NCI-H1417 (cell line): Measurements from ENCODE around the gene CBLN1.
A peak's percentile ranks its signal among the peaks of the same experiment; 100 is the strongest.

Experiments used
- DNase-seq, 3 experiments: peaks; one replicate each; lab custom pipeline; 2025; lab: John Stamatoyannopoulos, UW

The CBLN1 gene

DNA sequence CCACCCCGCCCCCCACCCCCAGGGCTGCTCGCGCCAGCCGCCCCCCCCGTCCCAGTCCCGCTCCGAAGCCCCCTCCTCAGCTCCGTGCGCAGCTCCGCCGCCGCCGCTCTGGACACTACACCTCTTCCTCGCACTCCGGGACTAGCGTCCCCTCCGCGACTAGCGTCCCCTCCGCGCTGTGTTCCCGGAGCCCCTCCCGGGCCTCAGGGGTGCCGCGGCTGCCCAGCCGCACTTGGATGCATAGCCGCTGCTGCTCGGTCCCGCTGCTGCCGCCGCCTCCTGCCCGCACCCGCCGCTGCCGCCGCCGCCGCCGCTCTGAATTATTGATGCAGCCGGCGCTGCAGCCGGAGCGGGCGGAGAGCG, at the start of gene CBLN1:
Gene CBLN1 (minus strand): TSS at position 359 of the 363 bp plus-strand sequence. CDS start 373 bp downstream, outside the sequence.
- no peak for DNase-seq

DNA sequence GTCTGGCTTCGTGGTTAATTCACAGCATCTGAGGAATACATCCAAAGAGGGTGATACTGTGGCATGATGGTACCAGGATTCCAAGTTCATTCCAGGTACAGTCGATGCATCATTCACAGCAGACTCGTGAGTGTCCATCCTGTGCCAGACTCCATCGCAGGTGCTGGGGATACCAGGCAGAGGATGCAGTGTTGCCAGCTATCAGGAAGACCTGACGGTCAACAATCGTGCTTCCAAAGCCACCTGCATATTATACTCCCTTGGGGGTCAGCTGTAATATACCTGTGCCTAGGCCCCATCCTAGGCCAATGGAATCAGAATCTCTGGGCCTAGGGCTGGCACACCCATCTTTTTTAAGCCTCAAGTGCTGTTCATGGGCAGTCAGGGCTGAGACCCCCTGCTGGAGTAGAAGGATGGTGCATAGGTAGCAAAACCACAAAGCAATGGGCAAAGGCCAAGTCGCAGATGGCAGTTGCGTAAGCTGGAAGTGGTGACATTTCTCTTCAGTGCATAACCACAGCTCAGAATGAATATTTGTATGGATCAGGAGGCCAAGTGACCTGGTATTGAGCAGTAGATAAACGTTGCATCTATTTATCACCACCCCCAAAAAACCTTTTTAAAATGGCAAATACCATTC, 49.0 kb upstream of the CBLN1 start:
- DNase-seq, result peak in 1 of 3 experiments; percentile 30

DNA sequence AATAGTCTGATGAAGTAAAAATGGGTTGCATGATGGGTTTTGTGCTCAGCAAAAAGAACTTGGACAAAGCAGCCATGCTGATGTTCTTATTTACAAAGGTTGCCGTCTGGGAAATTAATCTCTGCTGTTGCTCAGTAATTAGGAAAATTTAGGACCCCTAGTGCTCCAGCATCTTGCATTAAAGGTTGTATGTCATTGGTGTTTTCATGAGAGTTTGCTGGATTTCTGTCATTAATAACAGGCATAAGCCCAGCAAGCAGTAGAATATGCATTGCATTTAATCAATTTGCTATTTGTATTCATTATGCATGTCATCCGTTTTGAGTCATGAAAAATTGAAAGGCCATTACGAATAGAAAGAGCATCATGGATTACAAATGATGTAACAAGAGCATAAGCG, 46.7 kb upstream of the CBLN1 start:
- no peak for DNase-seq

DNA sequence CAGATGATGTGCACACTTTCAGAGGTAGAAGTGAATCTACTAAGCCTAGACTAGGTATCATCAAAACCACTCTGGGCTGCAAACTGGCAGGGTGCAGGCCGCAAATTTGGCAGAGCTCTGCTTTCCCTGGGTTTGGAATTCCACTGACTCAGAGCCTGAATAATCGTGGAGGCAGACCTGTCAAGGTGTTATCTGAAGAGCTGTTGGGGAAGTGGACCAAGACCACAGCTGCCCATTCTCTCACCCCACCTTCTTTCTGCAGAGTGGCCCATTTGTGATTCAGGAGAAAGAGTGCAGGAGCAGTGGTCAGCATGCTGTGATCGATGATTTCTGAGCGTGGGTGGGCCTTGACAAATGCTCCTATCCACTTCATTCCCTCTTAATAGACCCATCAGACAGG, 45.8 kb upstream of the CBLN1 start:
- DNase-seq, result no peak

DNA sequence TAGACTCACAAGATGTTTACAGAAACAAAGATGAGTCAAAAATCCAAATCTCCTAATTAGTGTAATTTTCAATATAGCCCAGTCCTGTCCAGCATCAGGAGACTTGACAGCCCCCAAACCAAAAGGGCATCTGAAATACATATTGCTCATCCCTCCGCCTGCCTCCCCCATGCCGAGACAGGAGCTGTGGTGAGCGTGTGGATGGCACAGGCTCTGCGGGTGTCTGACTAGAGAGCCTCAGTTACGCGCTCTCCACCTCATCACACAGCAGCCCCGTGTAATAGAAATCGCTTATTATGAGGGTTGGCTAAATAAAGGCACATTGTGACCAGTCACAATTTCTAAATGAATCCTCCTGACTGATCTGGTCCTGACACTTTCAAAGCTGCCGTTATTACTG, 43.1 kb upstream of the CBLN1 start:
- DNase-seq, result no peak

DNA sequence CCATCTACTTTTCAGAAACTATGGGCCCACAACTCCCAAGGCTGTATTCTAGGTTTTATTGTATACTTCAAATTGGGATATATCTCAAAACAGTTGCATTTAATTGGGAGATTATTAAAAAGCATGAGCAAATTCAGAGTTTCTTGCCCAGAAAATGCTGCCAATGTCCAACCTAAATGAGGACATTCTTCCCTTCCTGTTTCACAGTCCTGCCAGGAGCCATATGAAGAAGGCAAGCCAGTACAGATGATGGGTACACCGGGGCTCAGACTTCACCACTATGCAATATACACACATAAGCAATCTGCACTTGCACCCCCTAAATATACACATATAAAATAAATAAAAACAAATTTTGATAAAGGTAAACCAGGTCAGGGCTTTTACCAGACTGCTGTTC, 34.0 kb upstream of the CBLN1 start:
- no peak for DNase-seq

DNA sequence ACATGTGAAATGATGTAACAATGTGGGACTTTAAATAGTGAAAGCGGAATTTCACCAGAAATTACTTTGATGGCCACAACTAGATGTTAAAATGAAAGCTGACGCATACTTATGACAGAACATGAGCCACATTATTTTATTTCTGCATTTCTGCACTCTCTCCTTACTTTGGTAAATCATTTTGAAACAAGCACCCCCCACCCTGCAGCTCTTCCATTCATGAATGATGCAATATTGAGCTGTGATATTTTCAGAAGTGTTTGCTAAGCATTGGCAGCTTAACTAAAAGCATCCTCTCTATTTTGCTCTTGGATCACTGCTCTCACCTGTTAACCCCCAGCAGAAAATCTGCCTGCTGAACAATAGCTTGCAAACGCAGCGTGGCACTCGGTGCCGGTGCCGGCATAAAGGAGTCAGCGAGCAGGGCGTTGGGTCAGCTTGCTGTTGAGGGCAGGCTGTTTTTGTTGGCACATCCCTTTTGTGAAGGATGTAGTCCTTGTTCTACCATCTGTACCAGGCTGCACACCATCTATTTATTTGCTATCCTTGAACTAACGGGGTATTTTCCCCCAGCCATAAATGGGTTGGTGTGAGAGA, 30.8 kb upstream of the CBLN1 start:
- peak; percentile 10 to 48 (median 34) for DNase-seq

DNA sequence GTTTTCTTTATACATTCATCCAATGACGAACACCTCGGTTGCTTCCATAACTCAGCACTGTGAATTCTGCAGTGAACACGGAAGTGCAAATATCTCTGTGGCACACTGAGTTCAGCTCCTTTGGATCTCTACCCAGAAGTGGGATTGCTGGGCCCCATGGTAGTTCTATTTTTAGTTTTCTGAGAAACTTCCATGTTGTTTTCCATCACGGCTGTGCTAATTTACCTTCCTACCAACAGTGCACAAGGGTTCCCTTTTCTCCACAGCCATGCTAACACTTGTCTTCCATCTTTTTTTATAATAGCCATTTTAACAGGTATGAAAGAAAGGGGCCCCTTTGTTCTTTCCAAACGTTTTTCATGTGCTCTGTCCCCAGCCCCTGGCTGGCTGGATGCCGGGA, 30.2 kb upstream of the CBLN1 start:
- no peak for DNase-seq

DNA sequence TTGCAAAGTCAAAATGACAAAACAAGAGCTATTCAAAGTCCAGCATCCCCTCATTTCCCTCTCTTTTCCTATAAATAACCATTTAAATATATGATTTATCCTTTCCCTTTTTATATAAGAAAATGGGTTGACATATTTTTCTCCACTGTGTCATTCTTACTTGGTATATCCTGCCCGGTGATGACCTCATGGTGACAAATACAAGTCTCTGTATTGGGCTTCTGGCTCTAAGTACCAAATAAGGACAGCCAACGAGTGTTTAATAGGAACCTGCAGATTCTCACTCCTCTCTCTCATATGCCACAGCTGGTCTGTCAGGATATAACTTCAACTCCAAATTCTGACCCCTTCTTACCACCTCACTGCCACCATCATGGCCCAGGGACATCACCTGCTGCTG, 25.5 kb upstream of the CBLN1 start:
- DNase-seq, result no peak

DNA sequence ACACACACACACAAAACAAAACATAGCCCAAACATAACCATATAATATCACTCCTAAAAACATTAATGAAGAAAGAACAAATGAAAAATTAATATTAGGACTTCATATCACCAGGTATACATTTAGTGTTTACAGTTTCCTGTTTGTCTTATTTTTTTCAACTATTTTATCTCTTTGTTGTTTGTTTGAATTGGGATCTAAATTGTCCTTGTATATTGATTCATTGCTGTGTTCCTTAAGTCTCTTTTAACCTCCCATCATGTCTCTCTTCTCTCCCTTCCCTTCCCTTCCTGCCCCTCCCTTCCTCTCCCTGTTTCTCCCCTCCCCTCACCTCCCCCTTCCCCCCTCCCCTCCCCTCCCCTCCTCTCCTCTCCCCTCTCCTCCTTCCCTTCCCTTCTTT, 23.8 kb upstream of the CBLN1 start:
- DNase-seq, result no peak

DNA sequence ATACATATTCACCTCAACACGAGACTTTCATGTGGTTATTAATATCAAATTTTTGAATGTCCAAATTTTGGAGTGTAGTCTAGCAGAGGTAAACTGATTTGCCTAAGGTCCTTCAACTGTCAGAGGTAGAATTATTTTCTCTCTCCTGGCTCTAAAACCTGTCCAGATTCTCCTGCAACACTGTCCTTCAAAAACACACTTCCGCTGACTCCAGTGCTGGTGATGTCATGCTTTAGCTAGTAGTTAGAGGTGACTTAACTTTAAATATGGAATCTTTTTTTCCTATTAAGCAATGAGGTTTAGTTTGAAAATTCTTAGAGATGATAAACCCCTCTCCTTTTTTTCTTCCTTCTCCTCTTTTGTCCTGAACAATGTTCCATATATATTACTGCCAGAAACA, 10.8 kb upstream of the CBLN1 start:
- DNase-seq, result no peak

DNA sequence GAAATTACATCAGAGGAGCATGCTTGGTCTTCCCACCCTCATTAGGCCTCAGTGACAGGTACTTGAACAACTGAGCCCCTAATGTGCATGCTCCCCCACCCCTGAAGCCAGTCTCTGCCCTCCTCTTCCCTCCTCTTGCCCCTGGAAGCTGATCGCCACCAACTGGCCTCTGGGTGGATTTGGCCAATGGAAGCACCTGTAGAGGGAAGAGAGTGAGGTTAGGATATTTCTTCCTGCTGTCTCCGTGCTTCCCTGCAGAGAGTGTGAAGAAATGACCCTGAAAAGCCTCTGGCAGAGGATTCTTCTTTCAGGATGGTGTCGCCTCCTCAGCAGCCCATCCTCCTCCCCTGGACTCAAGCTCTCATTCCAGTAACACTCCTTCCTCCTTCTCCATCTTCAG, 5.9 kb upstream of the CBLN1 start:
- no peak for DNase-seq

DNA sequence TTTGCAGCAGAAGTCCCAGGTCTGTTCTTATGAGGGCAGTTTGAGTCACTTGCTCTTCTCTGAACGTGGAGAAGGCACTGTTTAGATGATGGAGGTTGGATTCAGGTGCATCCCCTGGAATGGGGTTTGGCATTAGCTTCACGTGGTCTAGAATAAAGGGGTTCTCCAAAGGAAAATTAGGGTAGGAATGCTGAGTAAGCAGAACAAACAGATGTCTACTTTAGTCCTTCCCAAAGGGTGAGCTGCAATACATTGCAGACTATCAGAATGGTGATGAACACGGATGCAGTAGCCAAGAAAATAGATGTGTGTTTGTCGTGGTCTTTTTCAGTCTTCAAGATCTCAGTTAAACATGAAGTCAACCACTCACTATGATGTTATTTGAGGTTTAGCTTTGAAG, 3.3 kb upstream of the CBLN1 start:
- DNase-seq, result no peak

DNA sequence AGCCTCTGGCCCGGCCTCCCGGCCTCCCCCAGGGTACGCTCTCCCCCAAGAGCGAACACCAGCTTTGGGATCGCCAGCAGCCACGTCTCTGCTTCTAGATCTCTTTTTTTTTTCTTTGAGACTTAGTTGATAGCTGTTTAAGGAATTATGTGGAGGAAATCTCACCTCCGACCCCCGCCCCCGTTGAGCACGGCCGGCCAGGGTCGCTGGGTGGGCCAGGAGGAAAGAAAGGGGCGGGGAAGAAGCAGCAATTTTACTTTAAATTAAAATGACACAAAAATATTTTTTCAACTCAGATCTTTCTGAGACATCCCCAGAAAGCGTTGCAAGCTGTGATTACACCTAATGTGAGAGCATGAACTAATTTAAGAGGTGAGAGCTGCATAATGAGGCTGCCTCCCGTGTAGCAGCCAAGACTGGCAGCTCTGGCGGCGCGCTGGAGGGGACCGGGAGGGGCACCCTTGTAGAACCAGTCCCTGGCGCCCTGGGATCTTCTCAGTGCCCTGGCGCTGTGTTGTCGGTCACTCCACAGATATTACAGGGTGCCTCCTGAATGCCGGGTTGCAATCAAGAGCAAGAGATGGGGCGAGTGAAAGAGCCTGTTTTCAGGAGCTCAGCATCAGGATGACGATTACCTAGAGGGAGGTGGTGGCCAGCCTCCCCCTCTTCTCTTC, 1.9 kb upstream of the CBLN1 start:
- DNase-seq, result peak; percentile 2 to 62 (median 49)

DNA sequence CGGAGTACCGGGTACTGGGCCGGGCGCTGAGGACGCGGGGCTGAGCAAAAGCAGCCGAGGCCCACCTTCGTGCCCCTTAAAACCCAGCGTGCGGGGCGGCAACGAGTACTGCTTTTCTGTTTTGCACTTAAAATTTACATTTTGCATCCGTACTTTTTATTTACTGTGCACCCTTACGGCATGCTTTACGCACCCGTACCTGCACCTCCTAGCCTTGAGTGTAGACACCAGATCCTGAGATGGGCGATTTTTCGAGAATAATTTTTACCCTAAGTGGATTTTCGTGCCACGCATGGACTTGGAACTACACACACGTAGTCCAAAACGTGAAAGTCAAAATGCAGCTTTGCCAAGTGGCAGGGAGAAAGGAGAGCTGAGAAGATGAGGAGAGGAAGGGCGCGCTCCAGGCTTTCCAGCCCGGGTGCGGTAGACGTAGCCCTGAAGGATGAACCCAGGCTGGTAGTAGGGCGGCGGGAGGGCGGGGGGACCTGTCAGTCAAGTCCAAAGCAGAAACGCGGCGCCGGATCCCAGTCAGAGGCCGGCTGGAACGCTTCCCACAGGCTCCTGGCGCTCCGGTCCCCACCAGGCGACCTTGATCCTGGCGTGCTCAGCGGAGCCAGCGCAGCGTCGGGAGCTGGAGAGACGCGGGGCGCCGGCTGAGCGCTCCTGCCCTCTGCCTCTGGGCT, 1.2 kb upstream of the CBLN1 start:
- DNase-seq, result peak; percentile 71 to 83 (median 79)

DNA sequence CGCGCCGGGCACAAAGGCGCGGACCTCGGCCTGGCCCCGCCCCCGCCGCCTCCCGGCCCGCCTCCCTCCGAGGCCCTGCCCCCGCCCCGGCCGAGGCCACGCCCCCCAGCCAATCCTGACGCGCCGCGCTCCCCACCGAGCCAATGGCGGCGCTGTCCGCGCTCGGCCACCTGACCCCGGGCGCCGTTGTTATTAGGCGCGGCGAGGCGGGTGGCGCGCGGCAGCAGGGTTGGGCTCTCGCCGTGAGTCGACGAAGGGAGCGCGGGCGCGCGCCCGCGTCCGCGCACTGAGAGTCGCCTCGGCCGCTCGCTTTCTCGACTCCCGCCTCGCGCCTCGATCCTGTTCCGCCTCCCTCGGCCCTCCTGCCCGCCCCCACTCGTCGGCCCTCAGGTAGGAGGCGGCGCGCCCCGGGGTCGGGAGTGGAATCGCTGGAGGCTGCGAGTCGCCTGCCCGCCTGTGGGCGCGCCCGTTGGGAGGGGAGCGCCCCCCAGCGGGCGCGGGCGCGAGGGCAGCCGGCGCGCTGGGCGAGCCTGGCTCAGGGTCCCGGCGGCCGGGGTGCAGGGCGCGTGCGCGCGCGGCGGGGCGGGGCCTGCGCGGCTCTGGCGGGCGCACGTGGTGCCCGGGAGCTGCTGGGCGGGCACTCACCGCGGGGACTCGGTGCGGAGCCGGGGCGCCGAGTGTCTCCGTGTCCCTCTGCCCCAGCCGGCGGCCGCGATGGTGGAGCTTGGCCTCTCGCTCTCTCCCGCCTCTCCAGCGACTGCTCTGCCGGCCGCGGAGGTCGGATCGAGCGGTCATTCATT, 405 bp upstream of the CBLN1 start:
- peak; percentile 93 to 98 (median 97) for DNase-seq

DNA sequence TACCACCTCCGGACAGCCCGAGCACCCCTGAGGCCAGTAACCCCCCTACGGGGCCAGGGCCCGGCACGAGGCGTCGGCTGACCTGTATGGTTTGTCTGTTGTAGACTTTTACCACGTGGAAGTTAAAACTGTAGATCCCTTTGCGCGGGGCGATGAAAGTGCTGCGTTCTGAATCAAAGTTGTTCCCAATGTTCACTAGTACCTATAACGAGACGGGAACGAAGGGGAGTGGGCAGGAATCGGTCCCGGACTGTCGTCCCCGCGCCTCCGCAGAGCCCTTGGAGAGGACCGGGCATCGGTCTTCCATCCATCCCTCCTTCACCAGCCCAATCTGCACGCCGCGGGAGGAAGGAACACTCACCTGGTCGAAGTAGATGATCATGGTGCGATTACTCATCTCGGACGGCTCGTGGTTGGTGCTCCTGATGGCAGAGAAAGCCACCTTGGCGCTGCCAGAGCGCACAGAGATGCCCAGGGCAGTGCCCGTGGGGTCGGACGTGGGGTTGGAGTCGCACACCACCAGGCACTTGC, 732 bp downstream of the CBLN1 start:
- DNase-seq, result peak; percentile 8 to 63 (median 57)

DNA sequence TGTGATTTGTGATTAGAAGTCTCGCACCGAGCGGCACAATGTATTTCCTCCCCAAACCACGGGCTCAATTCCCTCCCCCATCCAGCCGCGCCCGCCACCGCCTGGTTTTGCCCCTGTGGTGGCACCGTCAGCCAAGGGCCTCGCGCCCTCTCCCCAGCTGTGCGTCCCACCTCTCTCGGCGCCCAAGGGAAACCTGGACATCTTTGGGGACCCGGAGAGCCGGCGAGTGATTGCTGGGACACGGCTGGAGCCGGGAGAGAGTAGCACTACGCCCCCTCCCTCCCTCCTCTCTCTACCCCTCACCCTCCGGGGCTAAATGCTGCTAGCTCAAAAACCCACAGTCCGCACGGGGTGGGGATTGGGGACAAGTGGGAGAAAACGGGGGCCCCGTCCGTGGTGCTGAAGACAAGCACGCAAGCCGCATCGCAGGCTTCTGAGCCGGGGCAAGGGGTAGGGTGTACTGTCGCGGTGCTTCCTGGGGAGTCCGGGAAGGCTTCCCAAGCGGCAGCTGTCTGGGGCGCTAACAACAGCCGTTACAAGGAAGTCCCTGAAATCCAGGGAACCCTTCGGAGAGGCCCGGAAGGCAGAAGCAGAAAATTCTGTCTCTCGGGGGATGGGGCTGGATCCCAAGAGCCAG, 1.4 kb downstream of the CBLN1 start:
- peak; percentile 8 to 57 (median 33) for DNase-seq

DNA sequence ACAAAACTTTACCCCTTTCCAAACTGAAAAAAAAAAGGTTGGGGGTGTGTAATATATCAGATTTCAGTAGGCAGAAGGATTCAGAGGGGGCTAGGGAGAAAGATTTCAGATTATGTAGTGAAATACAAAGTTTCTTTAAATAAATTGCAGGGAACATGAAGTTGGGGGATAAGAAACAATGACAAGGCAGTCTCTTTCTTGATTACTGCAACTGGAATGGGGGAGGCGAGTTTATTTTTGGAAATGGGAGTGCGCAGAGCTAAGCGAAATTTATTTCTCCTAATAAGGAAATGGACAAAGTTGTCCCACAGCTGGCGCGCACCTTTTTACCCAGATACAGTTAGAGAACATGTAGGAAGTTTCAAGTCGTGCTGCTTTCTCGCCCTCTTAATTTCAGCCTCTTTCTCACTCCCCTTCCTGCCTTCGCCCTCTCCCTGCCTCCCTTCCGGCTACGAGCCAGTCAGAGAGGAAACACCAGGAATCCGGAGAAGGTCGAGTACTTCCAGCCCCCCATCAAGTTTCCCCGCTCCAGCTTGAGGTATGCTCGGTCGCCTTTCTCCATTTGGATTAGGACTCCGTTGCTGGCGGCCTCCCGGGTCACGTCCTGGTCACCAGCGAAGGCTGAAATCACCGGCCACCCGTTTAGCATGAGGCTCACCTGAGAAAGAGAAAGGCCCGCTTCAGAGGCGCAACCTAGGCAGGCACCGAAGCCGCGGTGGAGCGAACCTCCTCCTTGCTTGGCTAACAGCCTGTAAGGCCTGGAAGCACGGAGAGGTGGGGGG, 2.5 kb downstream of the CBLN1 start:
- DNase-seq, result no peak

DNA sequence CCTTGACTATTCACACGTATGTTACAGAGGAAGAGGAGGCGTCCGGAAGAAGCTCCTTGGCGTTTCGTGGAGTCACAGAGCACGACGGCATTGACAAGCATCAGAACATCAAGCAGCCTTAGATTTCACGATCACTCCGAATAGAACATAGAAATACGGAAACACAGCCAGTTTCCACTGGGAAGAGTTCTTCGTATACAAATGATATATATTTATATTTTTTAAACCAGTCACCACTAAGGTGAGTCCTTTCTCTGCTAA, 3.1 kb downstream of the CBLN1 start:
- DNase-seq, result no peak
